SK-N-SH (cell line): Measurements from ENCODE around the gene RAPGEFL1. TPM values are rescaled to one million over a fixed set of nuclear protein-coding genes. Genes with fewer than 3 reads are reported as not detected.
A peak's percentile ranks its signal among the peaks of the same experiment; 100 is the strongest.

Experiments
- CTCF ChIA-PET: fragments of 300-600, 350-600 bp; formaldehyde crosslinking; extraction: SDS; loops from one replicate; lab custom pipeline; 2021; lab: Yijun Ruan, JAX
- POLR2A ChIA-PET: fragments of 350-600 bp; sonication (Branson Sonifier 250); formaldehyde crosslinking; extraction: SDS; loops from one replicate; lab custom pipeline; 2020; ENCODE audit warnings: antibody characterized with exemption, inconsistent platforms; lab: Yijun Ruan, JAX
- DNase-seq: peaks from one replicate; pipeline ENCODE4 v3.0.0; 2012
- H2AFZ ChIP-seq: fragments of 200-600 bp; sonication (generic); 2 replicates; pipeline ENCODE4 v1.8.1; 2016; ENCODE audit warnings: antibody characterized with exemption, mild to moderate bottlenecking, low read depth
- H3F3A ChIP-seq: fragments of 200-600 bp; sonication (generic); replicated peaks from 2 replicates; pipeline ENCODE3; 2016; ENCODE audit warnings: antibody characterized with exemption, mild to moderate bottlenecking; ENCODE audit not compliant: insufficient read depth
- H3K27ac ChIP-seq, 2 experiments: fragments of 200-500 bp in 1 of 2; fragments of 200-600 bp in 1 of 2; sonication (Bioruptor generic) in 1 of 2; sonication (generic), shearing (Covaris generic) in 1 of 2; 2 replicates each; pipeline versions ENCODE4 v1.5.1 to v1.6.1; 2014 to 2016; ENCODE audit warnings: low read depth in 2 of 2, inconsistent platforms in 1 of 2, low read length in 1 of 2, mild to moderate bottlenecking in 1 of 2, mixed read lengths in 1 of 2
- H3K27me3 ChIP-seq: fragments of 200-600 bp; sonication (generic), shearing (Covaris generic); 2 replicates; pipeline ENCODE4 v1.6.1; 2016; ENCODE audit warnings: mixed run types; ENCODE audit not compliant: insufficient read depth
- H3K36me3 ChIP-seq, 2 experiments: fragments of 200-500 bp in 1 of 2; fragments of 200-600 bp in 1 of 2; sonication (Bioruptor generic) in 1 of 2; sonication (generic) in 1 of 2; replicated peaks in 1 of 2; 2 replicates each; pipeline versions ENCODE3 to v1.5.1; 2014 to 2016; ENCODE audit warnings: low read length in 1 of 2, mild to moderate bottlenecking in 1 of 2; ENCODE audit not compliant: insufficient read depth in 2 of 2, control insufficient read depth in 1 of 2
- H3K4me1 ChIP-seq, 2 experiments: fragments of 200-500 bp in 1 of 2; fragments of 200-600 bp in 1 of 2; sonication (Bioruptor generic) in 1 of 2; sonication (generic), shearing (Covaris generic) in 1 of 2; 2 replicates each; pipeline versions ENCODE4 v1.5.1 to v1.6.1; 2014 to 2016; ENCODE audit warnings: low read depth in 1 of 2, low read length in 1 of 2, mixed run types in 1 of 2; ENCODE audit not compliant: insufficient read depth in 2 of 2, control insufficient read depth in 1 of 2
- H3K4me2 ChIP-seq: fragments of 200-600 bp; sonication (generic), shearing (Covaris generic); 2 replicates; pipeline ENCODE4 v1.6.1; 2017; ENCODE audit warnings: mixed run types
- H3K4me3 ChIP-seq, 2 experiments: fragments of 200-500 bp in 1 of 2; fragments of 200-600 bp in 1 of 2; sonication (Bioruptor generic) in 1 of 2; sonication (generic), shearing (Covaris generic) in 1 of 2; 2 replicates each; pipeline versions ENCODE4 v1.5.1 to v1.8.1; 2014 to 2016; ENCODE audit warnings: low read depth in 2 of 2, inconsistent platforms in 1 of 2, low read length in 1 of 2, mild to moderate bottlenecking in 1 of 2, mixed read lengths in 1 of 2, moderate library complexity in 1 of 2
- H3K79me2 ChIP-seq: fragments of 200-600 bp; sonication (generic); 2 replicates; pipeline ENCODE4 v1.8.1; 2017; ENCODE audit warnings: mild to moderate bottlenecking; ENCODE audit not compliant: insufficient read depth
- H3K9ac ChIP-seq: fragments of 200-600 bp; sonication (generic); 2 replicates; pipeline ENCODE4 v1.6.1; 2017; ENCODE audit warnings: mixed run types
- H3K9me2 ChIP-seq: fragments of 200-600 bp; sonication (generic); 2 replicates; pipeline ENCODE4 v1.6.1; 2017; ENCODE audit warnings: mixed run types
- H3K9me3 ChIP-seq: fragments of 200-600 bp; sonication (generic); 2 replicates; pipeline ENCODE4 v1.6.1; 2017; ENCODE audit warnings: mixed run types, mild to moderate bottlenecking, moderate library complexity
- H4K20me1 ChIP-seq: fragments of 200-600 bp; sonication (generic); 2 replicates; pipeline ENCODE4 v1.6.1; 2017; ENCODE audit warnings: mild to moderate bottlenecking, mixed run types; ENCODE audit not compliant: insufficient read depth
- ELF1 ChIP-seq: IDR thresholded peaks from 2 replicates; pipeline ENCODE4 v1.4.0; 2012
- EP300 ChIP-seq, 2 experiments: IDR thresholded peaks; 2 replicates each; pipeline versions ENCODE4 v1.4.0 to v1.6.1; 2012; ENCODE audit warnings: borderline replicate concordance in 1 of 2, low read depth in 1 of 2, low read length in 1 of 2
- FOSL2 ChIP-seq: IDR thresholded peaks from 2 replicates; pipeline ENCODE4 v1.4.0; 2012; ENCODE audit warnings: low read depth, mild to moderate bottlenecking, moderate library complexity, borderline replicate concordance
- FOXJ3 ChIP-seq: sonication (generic); formaldehyde crosslinking; IDR thresholded peaks from 2 replicates; pipeline ENCODE4 v1.5.1; 2020; ENCODE audit warnings: mild to moderate bottlenecking, missing genetic modification reagents
- GABPA ChIP-seq: IDR thresholded peaks from 2 replicates; pipeline ENCODE4 v1.4.0; 2012; ENCODE audit warnings: low read depth, mild to moderate bottlenecking
- JUND ChIP-seq: IDR thresholded peaks from 2 replicates; pipeline ENCODE4 v1.4.0; 2012
- MXI1 ChIP-seq: IDR thresholded peaks from 2 replicates; pipeline ENCODE4 v1.6.1; 2012; ENCODE audit warnings: mild to moderate bottlenecking, low read depth, low read length, improper control_type of control experiment
- NFIC ChIP-seq: IDR thresholded peaks from 2 replicates; pipeline ENCODE4 v1.4.0; 2012; ENCODE audit warnings: borderline replicate concordance
- NRF1 ChIP-seq: IDR thresholded peaks from 2 replicates; pipeline ENCODE4 v1.6.1; 2012; ENCODE audit warnings: low read depth, mild to moderate bottlenecking, low read length
- POLR2AphosphoS5 ChIP-seq: IDR thresholded peaks from 2 replicates; pipeline ENCODE4 v1.6.1; 2012; ENCODE audit warnings: low read depth, low read length
- RFX5 ChIP-seq: IDR thresholded peaks from 2 replicates; pipeline ENCODE4 v1.6.1; 2012; ENCODE audit warnings: mild to moderate bottlenecking, improper control_type of control experiment, low read length
- RXRA ChIP-seq: IDR thresholded peaks from 2 replicates; pipeline ENCODE4 v1.4.0; 2012; ENCODE audit warnings: low read depth, mild to moderate bottlenecking, borderline replicate concordance
- TEAD4 ChIP-seq: IDR thresholded peaks from 2 replicates; pipeline ENCODE4 v1.4.0; 2012; ENCODE audit warnings: mild to moderate bottlenecking, borderline replicate concordance; ENCODE audit not compliant: insufficient read depth
- YY1 ChIP-seq: IDR thresholded peaks from 2 replicates; pipeline ENCODE4 v1.4.0; 2012; ENCODE audit warnings: low read depth, mild to moderate bottlenecking
- WGBS: methylation state at CpG from one replicate; pipeline ENCODE4 v1.1.6; 2017; ENCODE audit warnings: low lambda C conversion rate; 5-methylcytosine and 5-hydroxymethylcytosine counted together
- polyA plus RNA-seq, 3 experiments: library from polyadenylated mRNA; depleted of rRNA; stranded (reverse); fragments of >200 nt; gene quantifications; 2 replicates each; pipeline ENCODE4 v1.2.3, GENCODE V29; 2012
- TF ChIP-seq, protein P1 (sequence below): IDR thresholded peaks from 2 replicates; pipeline ENCODE4 v1.4.0; 2012; ENCODE audit warnings: low read depth, borderline replicate concordance
- TF ChIP-seq, protein P2 (sequence below): IDR thresholded peaks from 2 replicates; pipeline ENCODE4 v1.4.0; 2012; ENCODE audit warnings: low read depth
- TF ChIP-seq, protein P3 (sequence below): IDR thresholded peaks from 2 replicates; pipeline ENCODE4 v1.4.0; 2012; ENCODE audit warnings: low read depth, borderline replicate concordance
- TF ChIP-seq, protein P4 (sequence below): IDR thresholded peaks from 2 replicates; pipeline ENCODE4 v1.6.1; 2012; ENCODE audit warnings: mild to moderate bottlenecking, low read depth, low read length, moderate library complexity

The RAPGEFL1 gene
- polyA plus RNA-seq, 1 of the 3 experiments (the other 2 are of a cell fraction): 5.9 TPM

DNA sequence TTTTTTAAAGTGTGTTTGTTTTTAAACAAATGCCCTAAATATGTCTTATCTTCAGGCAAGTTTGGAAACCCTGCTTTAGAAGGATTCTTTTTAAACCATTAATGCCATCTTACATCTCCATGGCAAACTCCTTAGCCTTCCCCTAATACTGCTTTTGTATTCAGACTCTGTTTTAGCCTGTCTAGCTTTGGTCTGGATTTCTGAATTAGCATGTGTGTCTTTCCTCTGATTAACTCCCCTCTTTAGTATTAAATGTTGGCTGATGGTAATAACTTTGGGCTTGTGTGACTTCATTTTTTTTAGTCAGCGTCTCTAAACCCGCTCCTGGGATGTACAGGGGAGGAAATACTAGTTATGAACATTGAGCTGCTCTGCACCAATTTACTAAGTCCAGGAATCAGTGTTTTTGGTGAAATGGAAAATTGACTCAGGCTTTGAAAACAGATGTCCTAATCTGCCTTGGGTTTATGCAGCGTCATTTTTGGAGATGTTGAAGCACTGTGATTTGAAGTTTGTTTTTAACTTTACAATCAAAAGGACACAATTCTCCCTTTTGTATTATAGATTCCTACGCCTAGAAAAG is 64.1 kb downstream of the RAPGEFL1 start:
- Histone ChIP-seq H3K27me3 (no peaks in the 10 kb centered on the region), H2AFZ (no peak overlapping the region), H3F3A (peaks cover 16% of the 10 kb centered on the region), H4K20me1 (peaks cover 36% of the 10 kb centered on the region), H3K9ac (no peak overlapping the region), H3K27ac (peak overlapping the region in 1 of 2 experiments; percentile 58; a peak in 2 of 4 replicates), H3K79me2 (peaks cover 97% of the 10 kb centered on the region), H3K36me3 (peaks cover 0 to 3% of the 10 kb centered on the region in 2 experiments), H3K4me1 (peaks cover 15 to 19% of the 10 kb centered on the region in 2 experiments), H3K4me2 (no peak overlapping the region), H3K9me2 (no peaks in the 10 kb centered on the region), H3K4me3 (no peak overlapping the region), H3K9me3 (no peaks in the 10 kb centered on the region)
- DNase-seq: no peak
- ChIA-PET POLR2A (interaction anchor here (0.8 kb wide), 1 partner anchor 22 kb away, joined by 3 read pairs; the partner anchor contains the start of gene WIPF2), CTCF (interaction anchor here (0.6 to 1.5 kb wide), 7 partner anchors 11 to 114 kb away, joined by 3 to 5 read pairs (median 3); partner anchors contain the start of gene CDC6)
- TF ChIP-seq, protein P1, sequence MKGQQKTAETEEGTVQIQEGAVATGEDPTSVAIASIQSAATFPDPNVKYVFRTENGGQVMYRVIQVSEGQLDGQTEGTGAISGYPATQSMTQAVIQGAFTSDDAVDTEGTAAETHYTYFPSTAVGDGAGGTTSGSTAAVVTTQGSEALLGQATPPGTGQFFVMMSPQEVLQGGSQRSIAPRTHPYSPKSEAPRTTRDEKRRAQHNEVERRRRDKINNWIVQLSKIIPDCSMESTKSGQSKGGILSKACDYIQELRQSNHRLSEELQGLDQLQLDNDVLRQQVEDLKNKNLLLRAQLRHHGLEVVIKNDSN: no peak
- no peak for TF ChIP-seq JUND
- TF ChIP-seq, protein P2, sequence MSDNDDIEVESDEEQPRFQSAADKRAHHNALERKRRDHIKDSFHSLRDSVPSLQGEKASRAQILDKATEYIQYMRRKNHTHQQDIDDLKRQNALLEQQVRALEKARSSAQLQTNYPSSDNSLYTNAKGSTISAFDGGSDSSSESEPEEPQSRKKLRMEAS: no peak
- no peak for TF ChIP-seq ELF1
- no peak for TF ChIP-seq RXRA
- no peak for TF ChIP-seq FOSL2
- TF ChIP-seq POLR2AphosphoS5: no peak
- TF ChIP-seq GABPA: no peak
- no peak for TF ChIP-seq TEAD4
- no peak for TF ChIP-seq FOXJ3 (CRISPR knock-in tag)
- no peak for TF ChIP-seq MXI1
- TF ChIP-seq YY1: no peak
- no peak for TF ChIP-seq RFX5
- no peak for TF ChIP-seq NFIC
- TF ChIP-seq, protein P3, sequence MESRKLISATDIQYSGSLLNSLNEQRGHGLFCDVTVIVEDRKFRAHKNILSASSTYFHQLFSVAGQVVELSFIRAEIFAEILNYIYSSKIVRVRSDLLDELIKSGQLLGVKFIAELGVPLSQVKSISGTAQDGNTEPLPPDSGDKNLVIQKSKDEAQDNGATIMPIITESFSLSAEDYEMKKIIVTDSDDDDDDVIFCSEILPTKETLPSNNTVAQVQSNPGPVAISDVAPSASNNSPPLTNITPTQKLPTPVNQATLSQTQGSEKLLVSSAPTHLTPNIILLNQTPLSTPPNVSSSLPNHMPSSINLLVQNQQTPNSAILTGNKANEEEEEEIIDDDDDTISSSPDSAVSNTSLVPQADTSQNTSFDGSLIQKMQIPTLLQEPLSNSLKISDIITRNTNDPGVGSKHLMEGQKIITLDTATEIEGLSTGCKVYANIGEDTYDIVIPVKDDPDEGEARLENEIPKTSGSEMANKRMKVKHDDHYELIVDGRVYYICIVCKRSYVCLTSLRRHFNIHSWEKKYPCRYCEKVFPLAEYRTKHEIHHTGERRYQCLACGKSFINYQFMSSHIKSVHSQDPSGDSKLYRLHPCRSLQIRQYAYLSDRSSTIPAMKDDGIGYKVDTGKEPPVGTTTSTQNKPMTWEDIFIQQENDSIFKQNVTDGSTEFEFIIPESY: no peak
- TF ChIP-seq EP300 (IDR thresholded peaks at IDR 0.05; ENCODE audit: borderline replicate concordance in 1 of 2, low read depth in 1 of 2, low read length in 1 of 2): no peak
- TF ChIP-seq, protein P4, sequence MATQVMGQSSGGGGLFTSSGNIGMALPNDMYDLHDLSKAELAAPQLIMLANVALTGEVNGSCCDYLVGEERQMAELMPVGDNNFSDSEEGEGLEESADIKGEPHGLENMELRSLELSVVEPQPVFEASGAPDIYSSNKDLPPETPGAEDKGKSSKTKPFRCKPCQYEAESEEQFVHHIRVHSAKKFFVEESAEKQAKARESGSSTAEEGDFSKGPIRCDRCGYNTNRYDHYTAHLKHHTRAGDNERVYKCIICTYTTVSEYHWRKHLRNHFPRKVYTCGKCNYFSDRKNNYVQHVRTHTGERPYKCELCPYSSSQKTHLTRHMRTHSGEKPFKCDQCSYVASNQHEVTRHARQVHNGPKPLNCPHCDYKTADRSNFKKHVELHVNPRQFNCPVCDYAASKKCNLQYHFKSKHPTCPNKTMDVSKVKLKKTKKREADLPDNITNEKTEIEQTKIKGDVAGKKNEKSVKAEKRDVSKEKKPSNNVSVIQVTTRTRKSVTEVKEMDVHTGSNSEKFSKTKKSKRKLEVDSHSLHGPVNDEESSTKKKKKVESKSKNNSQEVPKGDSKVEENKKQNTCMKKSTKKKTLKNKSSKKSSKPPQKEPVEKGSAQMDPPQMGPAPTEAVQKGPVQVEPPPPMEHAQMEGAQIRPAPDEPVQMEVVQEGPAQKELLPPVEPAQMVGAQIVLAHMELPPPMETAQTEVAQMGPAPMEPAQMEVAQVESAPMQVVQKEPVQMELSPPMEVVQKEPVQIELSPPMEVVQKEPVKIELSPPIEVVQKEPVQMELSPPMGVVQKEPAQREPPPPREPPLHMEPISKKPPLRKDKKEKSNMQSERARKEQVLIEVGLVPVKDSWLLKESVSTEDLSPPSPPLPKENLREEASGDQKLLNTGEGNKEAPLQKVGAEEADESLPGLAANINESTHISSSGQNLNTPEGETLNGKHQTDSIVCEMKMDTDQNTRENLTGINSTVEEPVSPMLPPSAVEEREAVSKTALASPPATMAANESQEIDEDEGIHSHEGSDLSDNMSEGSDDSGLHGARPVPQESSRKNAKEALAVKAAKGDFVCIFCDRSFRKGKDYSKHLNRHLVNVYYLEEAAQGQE: no peak
- TF ChIP-seq NRF1: no peak
- 88% methylated on average over 4 of the region's 4 CpGs for WGBS
